ENCODE measurements around the gene AMPD2.
"Not testable (repeated sequence)": the region's sequence is repeated elsewhere in the genome, so short reads cannot be mapped to it uniquely, and the experiment has no call there.

The AMPD2 gene

DNA sequence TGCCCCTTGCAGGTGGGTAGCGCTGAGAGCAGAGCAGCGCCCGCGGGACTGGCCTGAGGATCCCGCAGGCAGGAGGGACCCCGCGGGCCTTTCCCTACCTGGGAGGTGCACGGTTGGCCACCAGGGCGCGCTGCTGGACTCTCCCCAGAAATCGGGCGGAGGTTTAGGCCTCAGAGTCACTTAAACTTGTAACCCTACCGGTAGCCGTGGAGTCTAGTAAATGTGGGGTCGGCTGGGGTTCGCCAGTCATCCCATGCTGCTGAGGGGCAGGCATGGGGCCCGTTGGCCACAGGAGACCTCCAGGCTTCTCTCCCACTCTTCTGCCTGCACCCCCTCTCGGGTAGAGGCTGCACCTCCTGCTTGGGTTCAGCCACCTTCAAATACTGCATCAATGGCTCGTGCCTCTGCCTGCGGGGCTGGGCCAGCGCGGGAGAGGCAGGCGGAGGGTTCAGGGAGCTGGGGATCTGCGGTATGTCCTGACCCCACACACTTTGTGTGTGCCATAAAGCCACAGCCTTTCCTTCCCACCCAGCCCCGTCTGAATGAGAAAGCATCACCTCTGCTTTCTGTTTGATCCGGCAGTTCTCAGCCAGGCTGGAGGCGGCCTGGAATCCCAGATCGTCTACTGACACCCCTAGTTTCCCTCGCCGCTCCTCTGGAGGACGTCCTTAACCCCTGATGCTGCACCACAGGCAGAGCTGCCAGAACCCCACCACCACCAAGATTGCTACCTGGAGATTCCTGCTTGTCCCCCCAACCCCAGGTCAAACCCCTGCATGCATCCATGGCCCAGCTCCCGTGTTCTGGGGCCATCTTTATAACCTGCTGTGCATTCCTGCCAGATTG lies 24.0 kb downstream of the AMPD2 start:
- in situ Hi-C loops (cut with MboI; ENCODE audit: low sequenced_read_pairs) = loop anchor here (5.0 kb wide), 1 partner anchor 96 kb away; the partner anchor contains the start of gene GNAI3

DNA sequence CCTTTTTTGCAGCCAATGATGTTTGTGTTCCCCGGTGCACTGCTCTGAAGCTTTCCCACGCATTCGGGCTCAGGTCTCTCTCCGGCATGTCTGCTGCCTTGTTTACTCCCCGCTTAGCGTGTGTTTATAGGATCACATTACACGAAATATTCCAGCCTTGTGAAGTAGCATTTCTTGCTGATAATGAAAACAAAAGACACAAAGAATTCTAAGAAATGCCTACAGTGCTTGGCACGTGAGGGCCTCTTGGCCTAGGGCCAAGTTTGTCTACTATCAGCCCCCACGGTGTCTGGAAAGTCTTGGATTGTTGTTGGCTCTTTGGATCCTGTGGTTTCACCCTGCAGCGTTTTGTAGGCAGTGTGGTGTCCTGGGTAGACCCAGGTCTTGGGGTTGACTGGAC lies 25.0 kb downstream of the AMPD2 start:
- in situ Hi-C loops (cut with MboI; ENCODE audit: low sequenced_read_pairs) = loop anchor here (5.0 kb wide), 1 partner anchor 97 kb away; the partner anchor contains the start of gene GNAI3

DNA sequence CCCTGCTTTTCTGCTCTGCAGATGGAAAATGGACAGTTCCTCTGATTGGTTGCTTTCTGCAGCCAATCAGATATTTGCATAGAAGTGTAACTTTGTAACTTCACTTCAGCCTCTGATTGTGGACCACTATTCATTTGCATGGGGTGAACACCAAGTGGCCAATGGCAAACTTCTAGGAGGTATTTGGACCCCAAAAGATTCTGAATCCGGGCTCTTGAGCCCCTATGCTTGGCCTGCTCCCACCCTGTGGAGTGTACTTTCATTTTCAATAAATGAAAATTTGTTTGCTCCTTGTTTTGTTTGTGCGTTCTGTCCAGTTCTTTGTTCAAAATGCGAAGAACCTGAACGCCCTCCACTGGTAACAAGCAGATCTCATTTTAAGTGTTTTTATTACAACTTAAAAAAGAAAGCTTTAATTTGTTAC lies 29.9 kb downstream of the AMPD2 start:
- in situ Hi-C loops (cut with MboI; ENCODE audit: low sequenced_read_pairs) = no loop called here

DNA sequence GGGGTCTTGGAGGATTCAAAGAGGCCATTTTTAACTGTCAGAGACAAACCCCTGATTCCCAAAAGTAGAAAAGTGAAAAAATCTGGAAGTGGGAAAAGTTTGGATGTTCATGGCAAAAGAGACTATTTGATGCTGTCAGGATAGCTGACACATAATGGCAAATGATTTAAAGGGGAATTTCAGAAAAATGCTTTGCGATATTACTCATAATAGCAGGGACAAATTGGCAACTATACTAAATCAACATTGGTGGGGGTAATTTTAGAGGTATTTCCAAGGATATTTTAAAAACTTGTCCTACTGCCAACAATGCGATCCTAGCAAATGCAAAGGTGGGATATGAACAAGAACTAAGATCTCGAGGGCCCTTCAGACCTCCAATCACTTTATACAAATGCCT lies 31.0 kb downstream of the AMPD2 start:
- in situ Hi-C loops (cut with MboI; ENCODE audit: low sequenced_read_pairs) = loop anchor here (5.0 to 10.0 kb wide), 2 partner anchors 122 to 334 kb away; partner anchors contain the start of gene AHCYL1

DNA sequence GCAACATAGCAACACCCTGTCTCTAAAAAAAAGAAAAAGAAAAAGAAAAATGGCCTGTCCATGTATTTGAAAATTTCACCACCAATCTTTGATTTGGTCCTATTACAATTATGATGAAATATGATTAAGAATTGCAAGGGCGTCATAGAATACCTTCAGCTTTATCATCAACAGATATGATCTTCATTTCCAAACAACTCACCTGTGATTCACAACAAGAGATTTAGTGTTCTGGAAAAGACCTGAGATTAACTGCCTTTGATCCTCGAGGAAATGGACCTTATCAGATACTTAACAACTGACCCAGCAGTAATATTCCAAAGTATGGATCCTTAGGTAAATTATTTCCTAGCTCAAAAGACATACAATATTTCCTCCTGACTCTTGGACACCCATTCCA lies 32.8 kb downstream of the AMPD2 start:
- in situ Hi-C loops (cut with MboI; ENCODE audit: low sequenced_read_pairs) = loop anchor here (5.0 to 10.0 kb wide), 2 partner anchors 120 to 332 kb away; partner anchors contain the start of gene AHCYL1

GRCh38 chr1:109653306-109653705 lies 33.7 kb downstream of the AMPD2 start:
- in situ Hi-C loops (cut with MboI; ENCODE audit: low sequenced_read_pairs) = loop anchor here (5.0 to 10.0 kb wide), 2 partner anchors 119 to 331 kb away; partner anchors contain the start of gene AHCYL1

DNA sequence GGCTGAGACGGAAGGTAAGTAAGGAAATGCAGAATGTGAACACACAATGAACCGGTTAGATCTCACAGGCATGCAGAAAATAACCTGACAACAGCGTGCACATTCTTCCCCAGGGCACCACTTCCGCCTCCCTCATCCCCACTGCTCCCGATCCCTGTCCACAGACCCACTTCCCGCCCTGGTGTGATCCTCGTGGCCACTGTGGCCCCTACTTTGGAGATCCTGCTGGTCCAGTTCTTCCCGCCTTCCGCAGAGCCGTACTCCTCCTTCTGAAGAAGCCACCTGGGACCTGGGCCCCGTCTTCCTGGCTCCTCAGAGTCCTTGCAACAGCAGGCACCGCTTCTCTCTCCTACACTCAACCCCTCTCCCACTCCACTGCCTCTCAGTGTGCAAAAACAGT lies 34.9 kb downstream of the AMPD2 start:
- in situ Hi-C loops (cut with MboI; ENCODE audit: low sequenced_read_pairs) = loop anchor here (5.0 to 10.0 kb wide), 2 partner anchors 118 to 330 kb away; partner anchors contain the start of gene AHCYL1

DNA sequence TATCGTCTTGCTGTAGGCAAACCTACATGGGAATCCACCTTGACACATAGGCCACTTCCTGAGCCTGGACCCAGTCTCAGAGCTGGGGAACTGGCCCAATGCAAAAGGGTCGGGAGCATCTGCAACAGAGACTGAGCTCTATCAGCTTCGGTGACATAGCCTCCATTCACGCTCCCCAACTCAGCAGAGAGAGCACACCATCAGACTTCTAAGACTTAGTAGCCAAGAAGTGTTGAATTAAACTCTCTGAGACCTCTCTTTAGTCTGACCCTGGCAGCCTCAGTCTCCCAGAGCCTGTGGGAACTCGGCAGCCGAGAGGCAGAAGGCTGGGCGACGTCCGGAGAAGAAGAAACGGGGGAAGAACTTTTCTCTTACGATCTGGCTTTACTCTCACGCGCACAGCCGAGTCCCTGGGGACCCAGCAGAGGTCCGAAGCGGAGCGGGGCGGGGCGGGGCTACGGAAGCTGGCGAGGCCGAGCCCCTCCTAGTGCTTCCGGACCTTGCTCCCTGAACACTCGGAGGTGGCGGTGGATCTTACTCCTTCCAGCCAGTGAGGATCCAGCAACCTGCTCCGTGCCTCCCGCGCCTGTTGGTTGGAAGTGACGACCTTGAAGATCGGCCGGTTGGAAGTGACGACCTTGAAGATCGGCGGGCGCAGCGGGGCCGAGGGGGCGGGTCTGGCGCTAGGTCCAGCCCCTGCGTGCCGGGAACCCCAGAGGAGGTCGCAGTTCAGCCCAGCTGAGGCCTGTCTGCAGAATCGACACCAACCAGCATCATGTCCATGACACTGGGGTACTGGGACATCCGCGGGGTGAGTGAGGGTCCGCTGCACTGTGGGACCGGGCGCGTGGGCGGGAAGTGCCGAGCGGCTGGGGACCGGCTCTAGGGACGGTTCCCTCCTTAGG lies 36.2 kb downstream of the AMPD2 start, which contains the start of gene GSTM4:
Gene GSTM4, plus strand, starts transcription at position 485 of the 905 bp plus-strand sequence. Its CDS starts 291 bp downstream, at position 776.
- in situ Hi-C loops (cut with MboI; ENCODE audit: low sequenced_read_pairs) = loop anchor here (10.0 kb wide), 1 partner anchor 329 kb away; the partner anchor contains the start of gene AHCYL1

DNA sequence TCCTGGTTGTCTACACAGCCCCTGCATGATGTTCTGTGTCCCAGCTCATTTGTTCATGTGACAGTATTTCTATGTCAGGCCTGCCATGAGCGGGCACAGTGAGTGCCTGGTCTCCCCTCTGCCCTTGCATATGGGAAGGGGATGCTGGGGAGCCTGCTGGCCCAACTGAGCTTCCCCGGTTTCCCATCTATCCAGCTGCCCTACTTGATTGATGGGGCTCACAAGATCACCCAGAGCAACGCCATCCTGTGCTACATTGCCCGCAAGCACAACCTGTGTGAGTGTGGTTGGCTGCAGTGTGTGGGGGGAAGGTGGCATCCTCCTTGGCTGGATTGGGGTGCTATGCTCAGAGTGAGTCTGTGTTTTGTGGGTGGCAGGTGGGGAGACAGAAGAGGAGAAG lies 37.8 kb downstream of the AMPD2 start:
- in situ Hi-C loops (cut with MboI; ENCODE audit: low sequenced_read_pairs) = loop anchor here (10.0 kb wide), 1 partner anchor 327 kb away; the partner anchor contains the start of gene AHCYL1

GRCh38 chr1:109657970-109658369 lies 38.3 kb downstream of the AMPD2 start:
- in situ Hi-C loops (cut with MboI; ENCODE audit: low sequenced_read_pairs) = loop anchor here (10.0 kb wide), 1 partner anchor 327 kb away; the partner anchor contains the start of gene AHCYL1

GRCh38 chr1:109658533-109659042 lies 39.0 kb downstream of the AMPD2 start:
- in situ Hi-C loops (cut with MboI; ENCODE audit: low sequenced_read_pairs) = loop anchor here (10.0 kb wide), 1 partner anchor 326 kb away; the partner anchor contains the start of gene AHCYL1

DNA sequence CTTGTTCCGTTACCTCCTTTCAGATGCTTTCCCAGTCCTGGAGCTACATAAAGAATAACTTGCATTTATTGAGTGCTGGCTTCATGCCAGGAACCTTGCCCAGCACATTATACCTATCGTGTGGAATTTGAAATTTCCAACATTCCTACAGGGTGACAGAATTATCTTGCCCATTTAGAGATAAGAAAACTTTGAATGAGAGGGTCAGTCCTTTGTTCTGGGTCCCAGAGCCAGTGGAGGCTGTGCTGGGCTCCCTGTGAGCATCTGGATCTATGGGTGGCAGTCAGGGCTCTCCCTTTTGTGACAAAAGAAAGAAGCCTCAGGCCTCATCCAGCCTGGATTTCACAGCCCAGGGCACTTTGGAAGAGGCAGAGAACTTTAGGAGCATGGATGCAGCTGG lies 39.5 kb downstream of the AMPD2 start:
- in situ Hi-C loops (cut with MboI; ENCODE audit: low sequenced_read_pairs) = loop anchor here (10.0 kb wide), 1 partner anchor 326 kb away; the partner anchor contains the start of gene AHCYL1

- in situ Hi-C loops (cut with MboI; ENCODE audit: low sequenced_read_pairs) = loop anchor here (10.0 kb wide), 1 partner anchor 325 kb away; the partner anchor contains the start of gene AHCYL1
Observed at GRCh38 chr1:109659997-109660690, 40.5 kb downstream of the AMPD2 start.

- in situ Hi-C loops (cut with MboI; ENCODE audit: low sequenced_read_pairs) = not testable (repeated sequence)
Observed at GRCh38 chr1:109660691-109661026, 41.0 kb downstream of the AMPD2 start.

GRCh38 chr1:109661391-109661790 lies 41.8 kb downstream of the AMPD2 start:
- in situ Hi-C loops (cut with MboI; ENCODE audit: low sequenced_read_pairs) = no loop called here

DNA sequence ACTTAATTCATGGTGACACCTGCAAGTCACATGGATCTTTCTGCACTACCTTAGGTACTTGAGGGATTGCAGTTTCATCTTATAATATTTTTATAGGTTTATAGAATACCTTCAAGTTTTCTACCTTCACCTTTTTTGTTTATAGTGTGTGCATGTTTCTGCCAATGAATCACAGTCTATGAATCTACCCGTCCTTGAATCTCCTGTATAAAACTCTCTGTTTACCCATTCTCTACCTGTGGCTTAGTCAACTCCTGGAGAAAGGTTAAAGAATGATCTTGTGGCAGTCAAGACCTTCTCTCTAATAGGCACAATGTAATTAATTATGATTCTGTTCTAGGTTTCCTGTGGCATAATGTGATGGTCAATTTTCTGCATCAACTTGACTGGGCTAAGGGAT lies 45.0 kb downstream of the AMPD2 start:
- in situ Hi-C loops (cut with MboI; ENCODE audit: low sequenced_read_pairs) = no loop called here

- in situ Hi-C loops (cut with MboI; ENCODE audit: low sequenced_read_pairs) = no loop called here
Observed at GRCh38 chr1:109667452-109668122, 48.0 kb downstream of the AMPD2 start, which contains the start of gene GSTM2. Gene GSTM2, plus strand, starts transcription at chr1:109668057. Its CDS starts 59 bp downstream, at chr1:109668116.

DNA sequence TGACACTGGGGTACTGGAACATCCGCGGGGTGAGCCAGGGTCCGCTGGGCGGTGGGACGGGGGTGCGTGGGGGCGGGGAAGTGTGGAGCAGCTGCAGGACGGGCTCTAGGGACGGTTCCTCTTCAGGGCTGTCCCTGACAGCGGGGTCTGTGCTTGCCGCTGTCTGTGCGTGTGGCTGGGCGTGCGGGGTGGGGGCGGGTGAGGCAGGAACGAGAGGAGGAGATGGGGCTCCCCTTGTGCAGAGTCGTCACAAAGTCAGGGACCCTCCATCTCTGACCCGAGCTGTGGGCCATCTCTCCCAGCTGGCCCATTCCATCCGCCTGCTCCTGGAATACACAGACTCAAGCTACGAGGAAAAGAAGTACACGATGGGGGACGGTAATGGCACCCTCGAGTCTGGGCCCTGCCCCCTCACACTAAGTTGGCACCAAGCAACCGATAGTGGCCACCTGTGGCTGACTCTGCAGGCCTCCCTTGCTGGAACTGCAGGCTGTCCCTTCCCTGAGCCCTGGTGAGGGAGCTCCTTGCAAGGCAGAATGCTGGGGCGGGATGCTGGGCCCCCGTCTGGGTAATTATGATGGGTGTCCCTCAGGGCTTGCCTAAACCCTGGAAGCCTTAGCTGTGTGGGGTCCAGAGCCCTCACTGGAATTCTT lies 48.6 kb downstream of the AMPD2 start:
- in situ Hi-C loops (cut with MboI; ENCODE audit: low sequenced_read_pairs) = no loop called here
